ENCODE measurements around the gene CLDN4.
"Not testable (repeated sequence)": the region's sequence is repeated elsewhere in the genome, so short reads cannot be mapped to it uniquely, and the experiment has no call there.

The CLDN4 gene

GRCh38 chr7:73817121-73817520, 13.7 kb upstream of the CLDN4 start:
- peaks cover 0 to 2% of the 10 kb centered on the region in 2 experiments for H3K4me1 ChIP-seq (ENCODE audit: control insufficient read depth in 1 of 2, insufficient read depth in 2 of 2, low read length in 2 of 2)
- H2AK5ac ChIP-seq (ENCODE audit: low read length) = no peak overlapping the region
- H3K4ac ChIP-seq (ENCODE audit: low read depth, low read length) = no peak overlapping the region
- no peak overlapping the region for H3K27ac ChIP-seq (ENCODE audit: low read depth, low read length)
- H3K18ac ChIP-seq (ENCODE audit: low read length) = no peak overlapping the region
- H3K9me3 ChIP-seq (ENCODE audit: insufficient read depth, low read depth, low read length) = no peaks in the 10 kb centered on the region
- no peak overlapping the region for H2BK5ac ChIP-seq (ENCODE audit: low read depth, low read length, poor library complexity)
- DNase-seq = no peak
- no peak overlapping the region for H3K23ac ChIP-seq (ENCODE audit: low read length)
- no peak overlapping the region for H3K4me2 ChIP-seq (ENCODE audit: low read length)
- H3K36me3 ChIP-seq (ENCODE audit: control insufficient read depth in 1 of 2, insufficient read depth in 2 of 2, low read length in 2 of 2) = no peaks in the 10 kb centered on the region
- H3K27me3 ChIP-seq (ENCODE audit: insufficient read depth, low read length) = no peaks in the 10 kb centered on the region
- H3K79me2 ChIP-seq (ENCODE audit: control insufficient read depth, insufficient read depth, low read length, poor library complexity) = no peaks in the 10 kb centered on the region
- H3K79me1 ChIP-seq (ENCODE audit: low read length) = peaks cover 3% of the 10 kb centered on the region
- H2BK120ac ChIP-seq (ENCODE audit: insufficient read depth, low read length, poor library complexity) = no peak overlapping the region
- H4K12ac ChIP-seq (ENCODE audit: low read depth, low read length) = no peak overlapping the region
- no peak overlapping the region for H4K8ac ChIP-seq (ENCODE audit: low read depth, low read length)
- no peak overlapping the region for H3K4me3 ChIP-seq (ENCODE audit: low read depth, low read length)
- no peak overlapping the region for H2AFZ ChIP-seq (ENCODE audit: insufficient read depth, low read length, poor library complexity)
- no peak overlapping the region for H3K9ac ChIP-seq (ENCODE audit: low read length)
- H2BK12ac ChIP-seq (ENCODE audit: low read length) = no peak overlapping the region
- H4K91ac ChIP-seq (ENCODE audit: low read depth, low read length) = no peak overlapping the region
- H3K14ac ChIP-seq (ENCODE audit: low read length) = no peak overlapping the region
- WGBS (ENCODE audit: extremely low coverage, insufficient coverage, insufficient read length) = no CpG with 5 or more reads among the region's 6 CpGs

DNA sequence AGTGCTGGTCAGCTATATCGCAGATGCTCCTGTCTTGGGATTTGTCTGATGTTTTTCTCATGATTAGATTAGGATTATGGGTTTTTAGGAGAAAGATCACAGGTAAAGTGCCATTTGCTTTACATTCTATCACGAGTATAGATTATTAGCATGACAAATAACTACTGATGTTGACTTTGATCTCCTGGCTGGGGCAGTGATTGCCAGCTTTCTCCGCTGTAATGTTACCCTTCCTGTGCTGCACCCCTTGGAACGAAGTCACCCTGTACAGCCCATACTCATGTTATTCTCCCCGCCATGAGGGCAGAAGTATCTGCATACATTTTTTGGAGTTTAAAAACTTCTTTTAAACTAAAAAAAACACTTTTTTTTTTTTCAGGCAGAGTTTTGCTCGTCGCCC, 10.8 kb upstream of the CLDN4 start:
- no peak overlapping the region for H2AFZ ChIP-seq (ENCODE audit: insufficient read depth, low read length, poor library complexity)
- H3K9ac ChIP-seq (ENCODE audit: low read length) = no peak overlapping the region
- no peak overlapping the region for H4K8ac ChIP-seq (ENCODE audit: low read depth, low read length)
- no peaks in the 10 kb centered on the region for H3K36me3 ChIP-seq (ENCODE audit: control insufficient read depth in 1 of 2, insufficient read depth in 2 of 2, low read length in 2 of 2)
- peaks cover 11% of the 10 kb centered on the region for H3K79me1 ChIP-seq (ENCODE audit: low read length)
- no peak overlapping the region for H3K27ac ChIP-seq (ENCODE audit: low read depth, low read length)
- no peak overlapping the region for H3K14ac ChIP-seq (ENCODE audit: low read length)
- H3K79me2 ChIP-seq (ENCODE audit: control insufficient read depth, insufficient read depth, low read length, poor library complexity) = no peaks in the 10 kb centered on the region
- H3K18ac ChIP-seq (ENCODE audit: low read length) = no peak overlapping the region
- DNase-seq = no peak
- H3K23ac ChIP-seq (ENCODE audit: low read length) = no peak overlapping the region
- H2AK5ac ChIP-seq (ENCODE audit: low read length) = no peak overlapping the region
- no peak overlapping the region for H3K4me2 ChIP-seq (ENCODE audit: low read length)
- H3K4ac ChIP-seq (ENCODE audit: low read depth, low read length) = no peak overlapping the region
- no peaks in the 10 kb centered on the region for H3K27me3 ChIP-seq (ENCODE audit: insufficient read depth, low read length)
- H2BK12ac ChIP-seq (ENCODE audit: low read length) = no peak overlapping the region
- H3K9me3 ChIP-seq (ENCODE audit: insufficient read depth, low read depth, low read length) = no peaks in the 10 kb centered on the region
- H4K91ac ChIP-seq (ENCODE audit: low read depth, low read length) = no peak overlapping the region
- no peak overlapping the region for H4K12ac ChIP-seq (ENCODE audit: low read depth, low read length)
- no peak overlapping the region for H2BK5ac ChIP-seq (ENCODE audit: low read depth, low read length, poor library complexity)
- peaks cover 13 to 22% of the 10 kb centered on the region in 2 experiments for H3K4me1 ChIP-seq (ENCODE audit: control insufficient read depth in 1 of 2, insufficient read depth in 2 of 2, low read length in 2 of 2)
- H2BK120ac ChIP-seq (ENCODE audit: insufficient read depth, low read length, poor library complexity) = no peak overlapping the region
- no peak overlapping the region for H3K4me3 ChIP-seq (ENCODE audit: low read depth, low read length)
- WGBS (ENCODE audit: extremely low coverage, insufficient coverage, insufficient read length) = no CpG with 5 or more reads among the region's 7 CpGs

DNA sequence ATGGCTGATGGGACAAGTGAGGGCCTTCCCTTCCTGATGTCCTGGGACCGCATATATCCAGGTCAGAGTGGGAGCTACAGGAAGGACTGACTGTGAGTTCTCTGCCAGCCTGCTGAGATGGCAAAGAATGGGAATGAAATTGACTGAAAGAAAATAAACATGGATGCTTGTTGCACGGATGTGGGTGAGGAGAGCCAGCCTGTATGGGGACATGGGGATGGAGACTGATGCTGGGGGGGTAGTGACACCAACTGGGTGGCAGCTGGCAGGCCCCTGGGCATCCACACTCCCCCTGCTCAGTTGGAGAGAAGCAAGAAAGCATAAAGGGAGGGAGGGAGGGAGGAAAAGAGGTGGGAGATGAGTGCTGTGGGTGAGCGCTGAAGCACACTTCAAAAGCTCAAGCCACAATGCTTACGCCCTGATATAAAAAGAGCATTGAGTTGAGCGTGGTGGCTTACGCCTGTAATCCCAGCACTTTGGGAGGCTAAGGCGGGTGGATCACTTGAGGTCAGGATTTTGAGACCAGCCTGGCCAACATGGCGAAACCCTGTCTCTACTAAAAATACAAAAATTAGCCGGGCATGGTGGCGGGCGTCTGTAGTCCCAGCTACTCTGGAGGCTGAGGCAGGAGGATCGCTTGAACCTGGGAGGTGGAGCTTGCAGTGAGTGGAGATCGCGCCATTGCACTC, 9.1 kb upstream of the CLDN4 start:
- not testable (repeated sequence) for H4K12ac ChIP-seq (ENCODE audit: low read depth, low read length); H3K9me3 ChIP-seq (ENCODE audit: insufficient read depth, low read depth, low read length); H4K8ac ChIP-seq (ENCODE audit: low read depth, low read length); H3K27me3 ChIP-seq (ENCODE audit: insufficient read depth, low read length); H3K14ac ChIP-seq (ENCODE audit: low read length); H3K36me3 ChIP-seq (ENCODE audit: control insufficient read depth in 1 of 2, insufficient read depth in 2 of 2, low read length in 2 of 2); H3K4me2 ChIP-seq (ENCODE audit: low read length); H3K9ac ChIP-seq (ENCODE audit: low read length); DNase-seq; H3K4me3 ChIP-seq (ENCODE audit: low read depth, low read length); H2AFZ ChIP-seq (ENCODE audit: insufficient read depth, low read length, poor library complexity); H3K23ac ChIP-seq (ENCODE audit: low read length); H3K27ac ChIP-seq (ENCODE audit: low read depth, low read length); H3K79me2 ChIP-seq (ENCODE audit: control insufficient read depth, insufficient read depth, low read length, poor library complexity)
- Histone ChIP-seq H4K91ac (ENCODE audit: low read depth, low read length) (peak overlapping the region; percentile 3), H3K4ac (ENCODE audit: low read depth, low read length) (peak overlapping the region; percentile 31), H2BK5ac (ENCODE audit: low read depth, low read length, poor library complexity) (peak overlapping the region; percentile 17), H2BK12ac (ENCODE audit: low read length) (peak overlapping the region; percentile 14), H3K79me1 (ENCODE audit: low read length) (peaks cover 11% of the 10 kb centered on the region), H3K18ac (ENCODE audit: low read length) (peak overlapping the region; percentile 2), H3K4me1 (ENCODE audit: control insufficient read depth in 1 of 2, insufficient read depth in 2 of 2, low read length in 2 of 2) (peaks cover 13 to 22% of the 10 kb centered on the region in 2 experiments), H2AK5ac (ENCODE audit: low read length) (peak overlapping the region; percentile 22), H2BK120ac (ENCODE audit: insufficient read depth, low read length, poor library complexity) (peak overlapping the region; percentile 43)
- WGBS (ENCODE audit: extremely low coverage, insufficient coverage, insufficient read length) = no CpG with 5 or more reads among the region's 14 CpGs

DNA sequence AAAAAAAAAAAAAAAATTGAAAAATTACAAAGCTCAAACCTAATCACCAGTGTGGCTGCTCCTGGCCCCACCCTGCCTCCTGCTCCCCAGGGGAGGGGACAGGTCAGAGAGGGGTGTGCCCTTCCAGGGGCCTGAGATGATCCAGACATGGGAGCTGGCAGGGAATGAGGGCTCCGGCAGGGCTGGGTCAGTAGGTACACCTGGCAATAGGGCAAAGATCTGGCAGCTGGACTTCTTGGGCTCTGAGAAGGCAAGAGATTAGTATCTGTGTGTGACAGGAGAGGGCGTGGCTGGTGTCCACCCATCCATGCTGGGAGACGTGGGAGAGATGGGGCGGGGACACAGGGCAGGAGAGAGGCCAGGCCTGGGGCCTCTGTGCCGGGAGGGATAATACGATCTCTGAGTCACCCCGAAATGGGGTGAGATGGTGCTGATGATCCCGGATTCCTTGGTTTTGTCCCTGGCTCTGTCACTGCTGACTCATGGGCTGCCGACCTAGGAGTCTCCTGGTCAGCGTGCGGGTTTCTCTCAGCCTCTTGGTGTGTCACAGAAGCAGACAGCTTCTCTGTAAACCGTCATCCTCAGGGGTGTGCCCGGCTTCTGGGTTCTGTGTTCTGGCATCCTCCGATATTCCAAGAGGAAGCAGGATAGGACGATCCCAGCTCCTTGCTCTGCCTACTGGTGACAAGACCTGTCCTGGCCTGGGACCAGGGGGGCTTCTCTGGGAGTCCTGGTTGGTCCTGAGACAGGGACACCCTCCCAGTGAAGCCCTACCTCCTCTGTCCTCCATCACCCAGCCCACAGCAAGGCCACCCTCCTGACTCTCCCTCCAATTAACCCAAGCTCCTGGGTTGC, 8.2 kb upstream of the CLDN4 start:
- Histone ChIP-seq H4K91ac (ENCODE audit: low read depth, low read length) (peak overlapping the region; percentile 83), H3K27ac (ENCODE audit: low read depth, low read length) (peak overlapping the region; percentile 83), H3K79me2 (ENCODE audit: control insufficient read depth, insufficient read depth, low read length, poor library complexity) (no peaks in the 10 kb centered on the region), H3K14ac (ENCODE audit: low read length) (peak overlapping the region; percentile 76), H3K18ac (ENCODE audit: low read length) (peak overlapping the region; percentile 42), H2AK5ac (ENCODE audit: low read length) (peak overlapping the region; percentile 67), H2BK12ac (ENCODE audit: low read length) (peak overlapping the region; percentile 64), H3K4me3 (ENCODE audit: low read depth, low read length) (no peak overlapping the region), H4K12ac (ENCODE audit: low read depth, low read length) (no peak overlapping the region), H3K27me3 (ENCODE audit: insufficient read depth, low read length) (no peaks in the 10 kb centered on the region), H3K9ac (ENCODE audit: low read length) (no peak overlapping the region), H3K4ac (ENCODE audit: low read depth, low read length) (peak overlapping the region; percentile 72), H3K4me1 (ENCODE audit: control insufficient read depth in 1 of 2, insufficient read depth in 2 of 2, low read length in 2 of 2) (peaks cover 14 to 24% of the 10 kb centered on the region in 2 experiments), H3K36me3 (ENCODE audit: control insufficient read depth in 1 of 2, insufficient read depth in 2 of 2, low read length in 2 of 2) (no peaks in the 10 kb centered on the region), H2BK5ac (ENCODE audit: low read depth, low read length, poor library complexity) (peak overlapping the region; percentile 60), H2AFZ (ENCODE audit: insufficient read depth, low read length, poor library complexity) (no peak overlapping the region), H2BK120ac (ENCODE audit: insufficient read depth, low read length, poor library complexity) (peak overlapping the region; percentile 90), H3K9me3 (ENCODE audit: insufficient read depth, low read depth, low read length) (no peaks in the 10 kb centered on the region), H4K8ac (ENCODE audit: low read depth, low read length) (peak overlapping the region; percentile 24), H3K4me2 (ENCODE audit: low read length) (no peak overlapping the region), H3K23ac (ENCODE audit: low read length) (no peak overlapping the region), H3K79me1 (ENCODE audit: low read length) (peaks cover 12% of the 10 kb centered on the region)
- WGBS (ENCODE audit: extremely low coverage, insufficient coverage, insufficient read length) = no CpG with 5 or more reads among the region's 15 CpGs
- DNase-seq = peak; percentile 98 to 99
